ENCODE data around the gene CEP76.

DNA sequence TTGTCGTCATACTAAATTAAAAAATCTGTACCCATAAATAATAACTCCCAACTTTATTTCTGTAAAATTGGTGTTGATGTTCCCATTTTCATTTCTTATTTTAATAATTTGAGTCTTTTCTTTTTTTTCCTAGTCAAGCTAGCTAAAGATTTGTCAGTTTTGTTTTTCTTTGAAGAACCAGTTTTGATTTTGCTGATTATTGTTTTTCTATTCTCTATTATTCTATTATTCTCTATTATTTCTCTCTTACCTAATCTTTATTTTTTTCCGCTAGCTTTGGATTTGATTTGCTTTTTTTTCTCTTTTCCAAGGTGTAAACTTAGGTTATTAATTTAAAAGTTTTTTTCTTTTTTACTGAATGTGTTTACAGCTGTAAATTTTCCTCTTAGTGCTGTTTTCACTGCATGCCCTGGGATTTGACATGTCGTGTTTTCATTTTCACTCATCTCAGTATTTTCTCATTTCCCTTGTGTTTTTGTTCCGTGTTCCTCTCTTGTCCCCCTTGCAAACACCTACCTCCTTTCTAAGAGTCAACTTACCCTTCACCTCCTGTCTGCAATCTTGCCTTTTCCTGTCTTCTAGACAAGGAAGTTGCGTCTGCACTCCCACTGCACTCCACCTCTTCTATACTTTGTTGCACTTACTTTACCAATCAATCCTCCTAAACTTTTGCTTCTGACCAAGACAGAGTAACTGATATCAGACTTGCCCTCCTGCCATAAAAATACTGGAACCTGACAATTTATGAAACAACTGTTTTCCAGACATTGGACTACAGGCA lies 19.2 kb upstream of the CEP76 start:
- no peak for TF ChIP-seq EZH2 (IDR thresholded peaks at IDR 0.05; ENCODE audit: low read length)
- TF ChIP-seq, protein P1, sequence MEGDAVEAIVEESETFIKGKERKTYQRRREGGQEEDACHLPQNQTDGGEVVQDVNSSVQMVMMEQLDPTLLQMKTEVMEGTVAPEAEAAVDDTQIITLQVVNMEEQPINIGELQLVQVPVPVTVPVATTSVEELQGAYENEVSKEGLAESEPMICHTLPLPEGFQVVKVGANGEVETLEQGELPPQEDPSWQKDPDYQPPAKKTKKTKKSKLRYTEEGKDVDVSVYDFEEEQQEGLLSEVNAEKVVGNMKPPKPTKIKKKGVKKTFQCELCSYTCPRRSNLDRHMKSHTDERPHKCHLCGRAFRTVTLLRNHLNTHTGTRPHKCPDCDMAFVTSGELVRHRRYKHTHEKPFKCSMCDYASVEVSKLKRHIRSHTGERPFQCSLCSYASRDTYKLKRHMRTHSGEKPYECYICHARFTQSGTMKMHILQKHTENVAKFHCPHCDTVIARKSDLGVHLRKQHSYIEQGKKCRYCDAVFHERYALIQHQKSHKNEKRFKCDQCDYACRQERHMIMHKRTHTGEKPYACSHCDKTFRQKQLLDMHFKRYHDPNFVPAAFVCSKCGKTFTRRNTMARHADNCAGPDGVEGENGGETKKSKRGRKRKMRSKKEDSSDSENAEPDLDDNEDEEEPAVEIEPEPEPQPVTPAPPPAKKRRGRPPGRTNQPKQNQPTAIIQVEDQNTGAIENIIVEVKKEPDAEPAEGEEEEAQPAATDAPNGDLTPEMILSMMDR (optimal IDR thresholded peaks at IDR 0.05 in 1 of 3, IDR thresholded peaks at IDR 0.05 in 1 of 3, conservative IDR thresholded peaks at IDR 0.05 in 1 of 3; ENCODE audit: extremely low read depth in 1 of 3, insufficient read depth in 2 of 3, low read length in 3 of 3) = no peak

All from keratinocyte (primary cell).